SK-N-SH (cell line): ENCODE results near the gene SMYD3. TPM values are rescaled to one million over a fixed set of nuclear protein-coding genes. Genes with fewer than 3 reads are reported as not detected.
"Not testable (repeated sequence)": the region's sequence is repeated elsewhere in the genome, so short reads cannot be mapped to it uniquely, and the experiment has no call there.

ENCODE experiments used
- CTCF ChIA-PET: fragments of 300-600, 350-600 bp; formaldehyde crosslinking; extraction: SDS; loops from one replicate; lab custom pipeline; 2021; lab: Yijun Ruan, JAX
- POLR2A ChIA-PET: fragments of 350-600 bp; sonication (Branson Sonifier 250); formaldehyde crosslinking; extraction: SDS; loops from one replicate; lab custom pipeline; 2020; ENCODE audit warnings: antibody characterized with exemption, inconsistent platforms; lab: Yijun Ruan, JAX
- DNase-seq: peaks from one replicate; pipeline ENCODE4 v3.0.0; 2012
- H2AFZ ChIP-seq: fragments of 200-600 bp; sonication (generic); 2 replicates; pipeline ENCODE4 v1.8.1; 2016; ENCODE audit warnings: antibody characterized with exemption, mild to moderate bottlenecking, low read depth
- H3F3A ChIP-seq: fragments of 200-600 bp; sonication (generic); replicated peaks from 2 replicates; pipeline ENCODE3; 2016; ENCODE audit warnings: antibody characterized with exemption, mild to moderate bottlenecking; ENCODE audit not compliant: insufficient read depth
- H3K27ac ChIP-seq, 2 experiments: fragments of 200-500 bp in 1 of 2; fragments of 200-600 bp in 1 of 2; sonication (Bioruptor generic) in 1 of 2; sonication (generic), shearing (Covaris generic) in 1 of 2; 2 replicates each; pipeline versions ENCODE4 v1.5.1 to v1.6.1; 2014 to 2016; ENCODE audit warnings: low read depth in 2 of 2, inconsistent platforms in 1 of 2, low read length in 1 of 2, mild to moderate bottlenecking in 1 of 2, mixed read lengths in 1 of 2
- H3K27me3 ChIP-seq: fragments of 200-600 bp; sonication (generic), shearing (Covaris generic); 2 replicates; pipeline ENCODE4 v1.6.1; 2016; ENCODE audit warnings: mixed run types; ENCODE audit not compliant: insufficient read depth
- H3K36me3 ChIP-seq, 2 experiments: fragments of 200-500 bp in 1 of 2; fragments of 200-600 bp in 1 of 2; sonication (Bioruptor generic) in 1 of 2; sonication (generic) in 1 of 2; replicated peaks in 1 of 2; 2 replicates each; pipeline versions ENCODE3 to v1.5.1; 2014 to 2016; ENCODE audit warnings: low read length in 1 of 2, mild to moderate bottlenecking in 1 of 2; ENCODE audit not compliant: insufficient read depth in 2 of 2, control insufficient read depth in 1 of 2
- H3K4me1 ChIP-seq, 2 experiments: fragments of 200-500 bp in 1 of 2; fragments of 200-600 bp in 1 of 2; sonication (Bioruptor generic) in 1 of 2; sonication (generic), shearing (Covaris generic) in 1 of 2; 2 replicates each; pipeline versions ENCODE4 v1.5.1 to v1.6.1; 2014 to 2016; ENCODE audit warnings: low read depth in 1 of 2, low read length in 1 of 2, mixed run types in 1 of 2; ENCODE audit not compliant: insufficient read depth in 2 of 2, control insufficient read depth in 1 of 2
- H3K4me2 ChIP-seq: fragments of 200-600 bp; sonication (generic), shearing (Covaris generic); 2 replicates; pipeline ENCODE4 v1.6.1; 2017; ENCODE audit warnings: mixed run types
- H3K4me3 ChIP-seq, 2 experiments: fragments of 200-500 bp in 1 of 2; fragments of 200-600 bp in 1 of 2; sonication (Bioruptor generic) in 1 of 2; sonication (generic), shearing (Covaris generic) in 1 of 2; 2 replicates each; pipeline versions ENCODE4 v1.5.1 to v1.8.1; 2014 to 2016; ENCODE audit warnings: low read depth in 2 of 2, inconsistent platforms in 1 of 2, low read length in 1 of 2, mild to moderate bottlenecking in 1 of 2, mixed read lengths in 1 of 2, moderate library complexity in 1 of 2
- H3K79me2 ChIP-seq: fragments of 200-600 bp; sonication (generic); 2 replicates; pipeline ENCODE4 v1.8.1; 2017; ENCODE audit warnings: mild to moderate bottlenecking; ENCODE audit not compliant: insufficient read depth
- H3K9ac ChIP-seq: fragments of 200-600 bp; sonication (generic); 2 replicates; pipeline ENCODE4 v1.6.1; 2017; ENCODE audit warnings: mixed run types
- H3K9me2 ChIP-seq: fragments of 200-600 bp; sonication (generic); 2 replicates; pipeline ENCODE4 v1.6.1; 2017; ENCODE audit warnings: mixed run types
- H3K9me3 ChIP-seq: fragments of 200-600 bp; sonication (generic); 2 replicates; pipeline ENCODE4 v1.6.1; 2017; ENCODE audit warnings: mixed run types, mild to moderate bottlenecking, moderate library complexity
- H4K20me1 ChIP-seq: fragments of 200-600 bp; sonication (generic); 2 replicates; pipeline ENCODE4 v1.6.1; 2017; ENCODE audit warnings: mild to moderate bottlenecking, mixed run types; ENCODE audit not compliant: insufficient read depth
- CHD2 ChIP-seq: fragments of 150-350 bp; IDR thresholded peaks from 2 replicates; pipeline ENCODE4 v1.6.1; 2018; ENCODE audit warnings: low read length; ENCODE audit not compliant: partially characterized antibody
- CTCF ChIP-seq: fragments of 200-600 bp; sonication (generic); IDR thresholded peaks from 2 replicates; pipeline ENCODE4 v1.6.1; 2017; ENCODE audit warnings: antibody characterized with exemption, mild to moderate bottlenecking, moderate library complexity
- EZH2phosphoT487 ChIP-seq: fragments of 200-600 bp; sonication (generic); IDR thresholded peaks from 2 replicates; pipeline ENCODE4 v1.6.1; 2017; ENCODE audit warnings: low read depth, mixed run types, mild to moderate bottlenecking, antibody characterized with exemption, moderate library complexity, borderline replicate concordance
- FOXJ3 ChIP-seq: sonication (generic); formaldehyde crosslinking; IDR thresholded peaks from 2 replicates; pipeline ENCODE4 v1.5.1; 2020; ENCODE audit warnings: mild to moderate bottlenecking, missing genetic modification reagents
- GATA2 ChIP-seq: sonication (generic); formaldehyde crosslinking; IDR thresholded peaks from 2 replicates; pipeline ENCODE4 v1.5.0; 2020; ENCODE audit warnings: mild to moderate bottlenecking, missing genetic modification reagents
- IRF3 ChIP-seq: fragments of 150-350 bp; IDR thresholded peaks from 2 replicates; pipeline ENCODE4 v1.6.1; 2016; ENCODE audit warnings: mild to moderate bottlenecking, low read depth, low read length
- REST ChIP-seq: IDR thresholded peaks from 2 replicates; pipeline ENCODE4 v1.6.1; 2012; ENCODE audit warnings: mild to moderate bottlenecking, low read depth, low read length, moderate library complexity
- RFX5 ChIP-seq: IDR thresholded peaks from 2 replicates; pipeline ENCODE4 v1.6.1; 2012; ENCODE audit warnings: mild to moderate bottlenecking, improper control_type of control experiment, low read length
- SIN3A ChIP-seq: IDR thresholded peaks from 2 replicates; pipeline ENCODE4 v1.6.1; 2012; ENCODE audit warnings: low read depth, mild to moderate bottlenecking, low read length, moderate library complexity, borderline replicate concordance
- TAF1 ChIP-seq: IDR thresholded peaks from 2 replicates; pipeline ENCODE4 v1.6.1; 2012; ENCODE audit warnings: low read depth, mild to moderate bottlenecking, low read length, moderate library complexity, borderline replicate concordance
- TCF12 ChIP-seq: IDR thresholded peaks from 2 replicates; pipeline ENCODE4 v1.4.0; 2012
- TEAD4 ChIP-seq: IDR thresholded peaks from 2 replicates; pipeline ENCODE4 v1.4.0; 2012; ENCODE audit warnings: mild to moderate bottlenecking, borderline replicate concordance; ENCODE audit not compliant: insufficient read depth
- USF2 ChIP-seq: fragments of 150-350 bp; IDR thresholded peaks from 2 replicates; pipeline ENCODE4 v1.6.1; 2017; ENCODE audit warnings: antibody characterized with exemption, low read length, low read depth, borderline replicate concordance
- YY1 ChIP-seq: IDR thresholded peaks from 2 replicates; pipeline ENCODE4 v1.4.0; 2012; ENCODE audit warnings: low read depth, mild to moderate bottlenecking
- WGBS: methylation state at CpG from one replicate; pipeline ENCODE4 v1.1.6; 2017; ENCODE audit warnings: low lambda C conversion rate; 5-methylcytosine and 5-hydroxymethylcytosine counted together
- polyA plus RNA-seq, 3 experiments: library from polyadenylated mRNA; depleted of rRNA; stranded (reverse); fragments of >200 nt; gene quantifications; 2 replicates each; pipeline ENCODE4 v1.2.3, GENCODE V29; 2012
- TF ChIP-seq, protein P1 (sequence below): IDR thresholded peaks from 2 replicates; pipeline ENCODE4 v1.4.0; 2012; ENCODE audit warnings: low read depth
- TF ChIP-seq, protein P2 (sequence below): IDR thresholded peaks from 2 replicates; pipeline ENCODE4 v1.4.0; 2012; ENCODE audit warnings: low read depth, borderline replicate concordance

SMYD3 gene
- polyA plus RNA-seq, 1 of the 3 experiments (the other 2 are of a cell fraction) = 31.4 TPM

DNA sequence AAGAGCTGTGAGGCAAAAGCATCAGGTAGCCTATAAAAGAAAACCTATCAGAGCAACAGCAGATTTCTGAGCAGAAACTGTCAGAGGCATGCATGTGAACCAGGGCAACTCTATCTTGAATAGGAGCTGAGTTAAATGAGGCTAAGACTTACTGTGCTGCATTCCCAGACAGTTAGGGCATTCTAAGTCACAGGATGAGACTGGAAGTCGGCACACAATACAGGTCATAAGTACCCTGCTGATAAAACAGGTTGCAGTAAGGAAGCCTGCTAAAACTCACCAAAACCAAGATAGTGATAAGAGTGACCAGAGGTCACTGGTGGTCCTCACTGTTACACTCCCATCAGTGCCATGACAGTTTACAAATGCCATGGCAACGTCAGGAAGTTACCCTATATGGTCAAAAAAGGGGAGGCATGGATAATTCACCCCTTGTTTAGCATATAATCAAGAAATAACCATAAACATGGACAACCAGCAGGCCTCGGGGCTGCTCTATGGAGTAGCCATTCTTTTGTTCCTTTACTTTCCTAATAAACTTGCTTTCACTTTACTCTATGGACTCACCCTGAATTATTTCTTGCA, 150.0 kb downstream of the SMYD3 start:
- H3K36me3 ChIP-seq, H3K27ac ChIP-seq, H3K4me1 ChIP-seq, POLR2A ChIA-PET, CTCF ChIA-PET, H3K9me2 ChIP-seq, H3K4me2 ChIP-seq, H3K27me3 ChIP-seq, H3F3A ChIP-seq, H3K9me3 ChIP-seq, H4K20me1 ChIP-seq, DNase-seq, H3K79me2 ChIP-seq, H3K9ac ChIP-seq, H2AFZ ChIP-seq, H3K4me3 ChIP-seq: not testable (repeated sequence)
- WGBS = 76% methylated on average over 3 of the region's 3 CpGs

GRCh38 chr1:246355411-246356230, 151.5 kb downstream of the SMYD3 start:
- Histone ChIP-seq H3K36me3 (no peaks in the 10 kb centered on the region), H3K9ac (no peak overlapping the region), H3K27me3 (no peaks in the 10 kb centered on the region), H3K4me2 (no peak overlapping the region), H3K79me2 (no peaks in the 10 kb centered on the region; the same call in 1 of the 2 replicates), H2AFZ (no peak overlapping the region), H3K9me2 (no peaks in the 10 kb centered on the region), H3F3A (no peaks in the 10 kb centered on the region), H3K9me3 (no peaks in the 10 kb centered on the region), H4K20me1 (no peaks in the 10 kb centered on the region), H3K4me1 (peaks cover 0 to 8% of the 10 kb centered on the region in 2 experiments; a peak in 1 of 4 replicates), H3K4me3 (no peak overlapping the region), H3K27ac (no peak overlapping the region)
- WGBS = 100% methylated on average over 2 of the region's 8 CpGs
- CTCF ChIA-PET = interaction anchor here (1.0 kb wide), 1 partner anchor 13 kb away, joined by 3 read pairs; no protein-coding TSS in a partner anchor
- POLR2A ChIA-PET = no interaction called here
- no peak for DNase-seq
- TF ChIP-seq, protein P1, sequence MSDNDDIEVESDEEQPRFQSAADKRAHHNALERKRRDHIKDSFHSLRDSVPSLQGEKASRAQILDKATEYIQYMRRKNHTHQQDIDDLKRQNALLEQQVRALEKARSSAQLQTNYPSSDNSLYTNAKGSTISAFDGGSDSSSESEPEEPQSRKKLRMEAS = no peak
- TF ChIP-seq REST (no peak), CHD2 (no peak), USF2 (no peak), TEAD4 (no peak), TAF1 (no peak), CTCF (no peak), IRF3 (no peak), EZH2phosphoT487 (no peak), TCF12 (no peak), GATA2 (CRISPR knock-in tag) (no peak), FOXJ3 (CRISPR knock-in tag) (no peak), RFX5 (no peak), YY1 (no peak), SIN3A (no peak)
- TF ChIP-seq, protein P2, sequence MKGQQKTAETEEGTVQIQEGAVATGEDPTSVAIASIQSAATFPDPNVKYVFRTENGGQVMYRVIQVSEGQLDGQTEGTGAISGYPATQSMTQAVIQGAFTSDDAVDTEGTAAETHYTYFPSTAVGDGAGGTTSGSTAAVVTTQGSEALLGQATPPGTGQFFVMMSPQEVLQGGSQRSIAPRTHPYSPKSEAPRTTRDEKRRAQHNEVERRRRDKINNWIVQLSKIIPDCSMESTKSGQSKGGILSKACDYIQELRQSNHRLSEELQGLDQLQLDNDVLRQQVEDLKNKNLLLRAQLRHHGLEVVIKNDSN = no peak
